ENCODE results near the gene ALPI. TPM values are rescaled to one million over a fixed set of nuclear protein-coding genes. Genes with fewer than 3 reads are reported as not detected.

The ALPI gene
- total and polyA plus RNA-seq, 10 donors: not detected

DNA sequence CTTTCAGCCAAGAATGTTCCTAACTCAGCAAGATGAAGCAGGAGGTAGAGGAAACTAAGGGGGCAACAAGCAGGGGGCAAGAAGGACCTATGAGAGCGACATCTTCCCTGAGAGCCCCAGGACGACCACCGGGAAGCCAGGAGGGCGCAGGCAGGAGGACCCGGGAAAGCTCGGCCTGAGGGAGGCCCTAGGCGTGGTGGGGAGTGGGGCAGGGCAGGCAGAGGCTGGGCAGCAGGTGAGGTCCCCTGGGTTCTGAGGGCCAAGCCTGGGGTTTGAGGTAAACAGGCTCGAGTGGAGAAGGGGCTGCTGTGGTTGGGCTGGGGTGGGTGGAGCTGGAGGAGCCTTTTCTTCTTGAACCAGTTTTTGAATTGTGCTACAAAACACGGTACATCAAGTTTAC, 1.3 kb upstream of the ALPI start:
- Histone ChIP-seq H3K9me3 (no peaks in the 10 kb centered on the region), H3K4me3 (no peak overlapping the region), H3K27ac (no peak overlapping the region), H3K27me3 (replicated peaks in 1 of 7) (peaks cover 0 to 42% (median 14%) of the 10 kb centered on the region in 7 donors), H3K36me3 (no peaks in the 10 kb centered on the region), H3K4me1 (no peaks in the 10 kb centered on the region)
- intact Hi-C loops (cut with DNase I; ENCODE audit: low total_unique reads): loop anchor here (10.0 kb wide), 1 partner anchor 70 kb away; the partner anchor contains the start of genes CHRND and PRSS56
- TF ChIP-seq POLR2A (IDR thresholded peaks at IDR 0.05) (no peak), POLR2AphosphoS5 (IDR thresholded peaks at IDR 0.05) (no peak), CTCF (IDR thresholded peaks at IDR 0.05 in 8 of 11, conservative IDR thresholded peaks at IDR 0.05 in 3 of 11) (no peak)
- 80 to 92% (median 81%) methylated on average over 9 of the region's 9 CpGs for WGBS, 5 donors
- peak; percentile 39 for DNase-seq

DNA sequence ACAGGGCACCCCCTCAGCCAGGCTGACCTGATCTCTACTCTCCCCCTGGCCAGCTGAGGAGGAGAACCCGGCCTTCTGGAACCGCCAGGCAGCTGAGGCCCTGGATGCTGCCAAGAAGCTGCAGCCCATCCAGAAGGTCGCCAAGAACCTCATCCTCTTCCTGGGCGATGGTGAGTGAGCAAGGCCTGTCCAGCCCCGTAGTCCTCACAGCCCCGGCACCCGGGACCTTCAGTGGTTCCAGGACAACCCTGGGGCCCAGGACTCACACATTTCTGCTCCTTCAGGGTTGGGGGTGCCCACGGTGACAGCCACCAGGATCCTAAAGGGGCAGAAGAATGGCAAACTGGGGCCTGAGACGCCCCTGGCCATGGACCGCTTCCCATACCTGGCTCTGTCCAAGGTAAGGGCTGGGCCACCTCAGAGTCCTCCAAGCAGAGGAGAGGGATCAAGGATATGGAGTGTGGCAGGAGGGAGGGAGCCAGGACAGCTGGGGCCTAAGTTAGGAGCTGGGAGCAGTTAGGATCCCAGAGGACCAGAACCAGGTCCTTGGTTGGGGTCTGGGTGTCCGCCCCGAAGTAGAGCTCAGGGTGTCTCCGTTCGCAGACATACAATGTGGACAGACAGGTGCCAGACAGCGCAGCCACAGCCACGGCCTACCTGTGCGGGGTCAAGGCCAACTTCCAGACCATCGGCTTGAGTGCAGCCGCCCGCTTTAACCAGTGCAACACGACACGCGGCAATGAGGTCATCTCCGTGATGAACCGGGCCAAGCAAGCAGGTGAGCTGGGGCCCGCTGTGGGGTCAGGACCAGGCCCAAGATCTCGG, 555 bp downstream of the ALPI start:
- 90 to 93% (median 91%) methylated on average over 19 to 27 of the region's 27 CpGs for WGBS, 5 donors
- H3K4me1 ChIP-seq: no peaks in the 10 kb centered on the region
- peak; percentile 64 for DNase-seq

GRCh38 chr2:232457121-232458011, 1.4 kb downstream of the ALPI start:
- no peaks in the 10 kb centered on the region for H3K4me1 ChIP-seq
- DNase-seq: peak; percentile 57
- H3K9me3 ChIP-seq: no peaks in the 10 kb centered on the region
- TF ChIP-seq POLR2AphosphoS5 (IDR thresholded peaks at IDR 0.05) (no peak), POLR2A (IDR thresholded peaks at IDR 0.05) (no peak), CTCF (IDR thresholded peaks at IDR 0.05 in 8 of 11, conservative IDR thresholded peaks at IDR 0.05 in 3 of 11) (no peak)
- peaks cover 0 to 46% (median 14%) of the 10 kb centered on the region in 7 donors for H3K27me3 ChIP-seq (replicated peaks in 1 of 7)
- no peak overlapping the region for H3K27ac ChIP-seq
- H3K4me3 ChIP-seq: no peak overlapping the region
- WGBS, 5 donors: 73 to 92% (median 87%) methylated on average over 9 to 21 of the region's 21 CpGs
- H3K36me3 ChIP-seq: no peaks in the 10 kb centered on the region
- intact Hi-C loops (cut with DNase I; ENCODE audit: low total_unique reads): loop anchor here (10.0 kb wide), 1 partner anchor 67 kb away; the partner anchor contains the start of genes CHRND and PRSS56

More for the DNA sequence above, 555 bp downstream of the ALPI start:
- Histone ChIP-seq H3K36me3 (no peaks in the 10 kb centered on the region), H3K4me3 (no peak overlapping the region), H3K9me3 (no peaks in the 10 kb centered on the region), H3K27ac (no peak overlapping the region), H3K27me3 (replicated peaks in 1 of 7) (peaks cover 0 to 46% (median 14%) of the 10 kb centered on the region in 7 donors)
- no peak for TF ChIP-seq CTCF (IDR thresholded peaks at IDR 0.05 in 8 of 11, conservative IDR thresholded peaks at IDR 0.05 in 3 of 11)
- no peak for TF ChIP-seq POLR2A (IDR thresholded peaks at IDR 0.05)
- TF ChIP-seq POLR2AphosphoS5 (IDR thresholded peaks at IDR 0.05): no peak
- intact Hi-C loops (cut with DNase I; ENCODE audit: low total_unique reads): loop anchor here (10.0 kb wide), 1 partner anchor 68 kb away; the partner anchor contains the start of genes CHRND and PRSS56
